HepG2 (cell line): ENCODE measurements around the gene UAP1L1. TPM values are rescaled to one million over a fixed set of nuclear protein-coding genes. Genes with fewer than 3 reads are reported as not detected.
A peak's percentile ranks its signal among the peaks of the same experiment; 100 is the strongest.

Experiments
- AGO1 ChIP-seq: fragments of 200-400 bp; formaldehyde crosslinking; IDR thresholded peaks from 2 replicates; pipeline ENCODE4 v1.6.1; 2017; ENCODE audit warnings: mild to moderate bottlenecking, low read depth, low read length, moderate library complexity; ENCODE audit not compliant: poor library complexity, severe bottlenecking
- BRD4 ChIP-seq: sonication (generic); formaldehyde crosslinking; IDR thresholded peaks from 2 replicates; pipeline ENCODE4 v1.4.0; 2020; ENCODE audit warnings: missing genetic modification reagents
- MEIS1 ChIP-seq: sonication (generic); formaldehyde crosslinking; IDR thresholded peaks from 2 replicates; pipeline ENCODE4 v1.9.0; 2021; ENCODE audit warnings: mild to moderate bottlenecking, missing genetic modification reagents, moderate library complexity, borderline replicate concordance
- SRF ChIP-seq: IDR thresholded peaks from 2 replicates; pipeline ENCODE4 v1.6.1; 2011; ENCODE audit warnings: mild to moderate bottlenecking, low read depth, low read length, moderate library complexity
- TAF15 ChIP-seq: fragments of 200-400 bp; formaldehyde crosslinking; IDR thresholded peaks from one replicate; pipeline ENCODE4 v1.6.1; 2018; ENCODE audit warnings: mild to moderate bottlenecking, low read depth, low read length; ENCODE audit not compliant: poor library complexity, severe bottlenecking
- ZNF7 ChIP-seq: IDR thresholded peaks from 2 replicates; pipeline ENCODE4 v1.6.1; 2016; ENCODE audit warnings: missing biosample characterization, missing genetic modification reagents
- ZNF747 ChIP-seq: sonication (generic); formaldehyde crosslinking; IDR thresholded peaks from 2 replicates; pipeline ENCODE4 v1.8.1; 2023; ENCODE audit warnings: missing genetic modification reagents, mild to moderate bottlenecking, borderline replicate concordance
- ZSCAN31 ChIP-seq: sonication (generic); formaldehyde crosslinking; IDR thresholded peaks from 2 replicates; pipeline ENCODE4 v1.5.0; 2020; ENCODE audit warnings: low read depth, mild to moderate bottlenecking, missing genetic modification reagents
- polyA plus RNA-seq, 8 experiments: library from polyadenylated mRNA; depleted of rRNA in 3 of 8; stranded (reverse) in 7 of 8; unstranded in 1 of 8; fragments of >200 nt; fragmentation: Illumina TruSeq in 4 of 8; extraction: Trizol in 4 of 8; gene quantifications; 2 replicates each; pipeline versions ENCODE4 v1.2.1 to v1.2.3, GENCODE V29; 2011 to 2016; ENCODE audit warnings: low read depth in 4 of 8, missing spikeins in 1 of 8, mixed read lengths in 1 of 8; ENCODE audit not compliant: insufficient read depth in 1 of 8
- total RNA-seq, 5 experiments: library from RNA; depleted of rRNA; stranded (reverse); fragments of >200 nt; fragmentation: Illumina TruSeq; extraction: Trizol; gene quantifications; 2 replicates each; pipeline ENCODE4 v1.2.3, GENCODE V29; 2016; ENCODE audit warnings: low read depth in 1 of 5
- TF ChIP-seq, protein P1 (sequence below): sonication (generic); formaldehyde crosslinking; IDR thresholded peaks from 2 replicates; pipeline ENCODE4 v1.5.1; 2020; ENCODE audit warnings: mild to moderate bottlenecking, missing genetic modification reagents, moderate library complexity
- TF ChIP-seq, protein P2 (sequence below): sonication (generic); formaldehyde crosslinking; IDR thresholded peaks from 2 replicates; pipeline ENCODE4 v1.4.0; 2020; ENCODE audit warnings: missing genetic modification reagents, mild to moderate bottlenecking, borderline replicate concordance
- TF ChIP-seq, protein P3 (sequence below): sonication (generic); formaldehyde crosslinking; IDR thresholded peaks from 2 replicates; pipeline ENCODE4 v1.5.1; 2020; ENCODE audit warnings: missing genetic modification reagents, mild to moderate bottlenecking, borderline replicate concordance

UAP1L1 gene
- total and polyA plus RNA-seq, 2 of the 13 experiments (the other 11 are each of a cell fraction or from before 2014, with no cell fraction given), result 5.4 to 6.4 TPM

DNA sequence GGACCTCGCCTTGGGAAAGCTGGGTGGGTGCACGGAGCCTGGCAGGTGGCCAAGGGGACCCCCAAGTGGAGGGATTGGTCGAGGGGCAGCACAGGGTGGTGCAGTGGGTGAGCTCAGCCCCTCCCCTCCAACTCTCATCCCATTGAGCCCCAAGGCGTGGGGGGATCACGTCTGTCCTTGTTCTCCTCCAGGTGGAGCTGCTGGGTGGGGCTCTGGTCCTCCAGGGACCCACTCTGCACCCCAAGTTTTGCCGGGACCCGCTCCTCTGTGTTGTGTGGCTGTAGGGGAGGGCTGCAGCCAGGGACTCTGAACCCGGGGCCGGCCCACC is 41.8 kb upstream of the UAP1L1 start (continued):
- TF ChIP-seq, protein P1, sequence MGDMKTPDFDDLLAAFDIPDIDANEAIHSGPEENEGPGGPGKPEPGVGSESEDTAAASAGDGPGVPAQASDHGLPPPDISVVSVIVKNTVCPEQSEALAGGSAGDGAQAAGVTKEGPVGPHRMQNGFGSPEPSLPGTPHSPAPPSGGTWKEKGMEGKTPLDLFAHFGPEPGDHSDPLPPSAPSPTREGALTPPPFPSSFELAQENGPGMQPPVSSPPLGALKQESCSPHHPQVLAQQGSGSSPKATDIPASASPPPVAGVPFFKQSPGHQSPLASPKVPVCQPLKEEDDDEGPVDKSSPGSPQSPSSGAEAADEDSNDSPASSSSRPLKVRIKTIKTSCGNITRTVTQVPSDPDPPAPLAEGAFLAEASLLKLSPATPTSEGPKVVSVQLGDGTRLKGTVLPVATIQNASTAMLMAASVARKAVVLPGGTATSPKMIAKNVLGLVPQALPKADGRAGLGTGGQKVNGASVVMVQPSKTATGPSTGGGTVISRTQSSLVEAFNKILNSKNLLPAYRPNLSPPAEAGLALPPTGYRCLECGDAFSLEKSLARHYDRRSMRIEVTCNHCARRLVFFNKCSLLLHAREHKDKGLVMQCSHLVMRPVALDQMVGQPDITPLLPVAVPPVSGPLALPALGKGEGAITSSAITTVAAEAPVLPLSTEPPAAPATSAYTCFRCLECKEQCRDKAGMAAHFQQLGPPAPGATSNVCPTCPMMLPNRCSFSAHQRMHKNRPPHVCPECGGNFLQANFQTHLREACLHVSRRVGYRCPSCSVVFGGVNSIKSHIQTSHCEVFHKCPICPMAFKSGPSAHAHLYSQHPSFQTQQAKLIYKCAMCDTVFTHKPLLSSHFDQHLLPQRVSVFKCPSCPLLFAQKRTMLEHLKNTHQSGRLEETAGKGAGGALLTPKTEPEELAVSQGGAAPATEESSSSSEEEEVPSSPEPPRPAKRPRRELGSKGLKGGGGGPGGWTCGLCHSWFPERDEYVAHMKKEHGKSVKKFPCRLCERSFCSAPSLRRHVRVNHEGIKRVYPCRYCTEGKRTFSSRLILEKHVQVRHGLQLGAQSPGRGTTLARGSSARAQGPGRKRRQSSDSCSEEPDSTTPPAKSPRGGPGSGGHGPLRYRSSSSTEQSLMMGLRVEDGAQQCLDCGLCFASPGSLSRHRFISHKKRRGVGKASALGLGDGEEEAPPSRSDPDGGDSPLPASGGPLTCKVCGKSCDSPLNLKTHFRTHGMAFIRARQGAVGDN, result peak; percentile 51; the same call in 1 of the 2 replicates
- peak; percentile 30; the same call in 1 of the 2 replicates for TF ChIP-seq BRD4 (CRISPR knock-in tag)
- TF ChIP-seq ZNF7 (CRISPR knock-in tag), result no peak
- TF ChIP-seq ZSCAN31, result 0 out of 2 replicates have a peak, but pooled peaks have one; percentile 28
- TF ChIP-seq MEIS1 (CRISPR knock-in tag), result 0 out of 2 replicates have a peak, but pooled peaks have one; percentile 27
- TF ChIP-seq TAF15, result peak; percentile 52
- 0 out of 2 replicates have a peak, but pooled peaks have one; percentile 34 for TF ChIP-seq ZNF747 (CRISPR knock-in tag)
- peak; percentile 0 for TF ChIP-seq AGO1
- TF ChIP-seq, protein P2, sequence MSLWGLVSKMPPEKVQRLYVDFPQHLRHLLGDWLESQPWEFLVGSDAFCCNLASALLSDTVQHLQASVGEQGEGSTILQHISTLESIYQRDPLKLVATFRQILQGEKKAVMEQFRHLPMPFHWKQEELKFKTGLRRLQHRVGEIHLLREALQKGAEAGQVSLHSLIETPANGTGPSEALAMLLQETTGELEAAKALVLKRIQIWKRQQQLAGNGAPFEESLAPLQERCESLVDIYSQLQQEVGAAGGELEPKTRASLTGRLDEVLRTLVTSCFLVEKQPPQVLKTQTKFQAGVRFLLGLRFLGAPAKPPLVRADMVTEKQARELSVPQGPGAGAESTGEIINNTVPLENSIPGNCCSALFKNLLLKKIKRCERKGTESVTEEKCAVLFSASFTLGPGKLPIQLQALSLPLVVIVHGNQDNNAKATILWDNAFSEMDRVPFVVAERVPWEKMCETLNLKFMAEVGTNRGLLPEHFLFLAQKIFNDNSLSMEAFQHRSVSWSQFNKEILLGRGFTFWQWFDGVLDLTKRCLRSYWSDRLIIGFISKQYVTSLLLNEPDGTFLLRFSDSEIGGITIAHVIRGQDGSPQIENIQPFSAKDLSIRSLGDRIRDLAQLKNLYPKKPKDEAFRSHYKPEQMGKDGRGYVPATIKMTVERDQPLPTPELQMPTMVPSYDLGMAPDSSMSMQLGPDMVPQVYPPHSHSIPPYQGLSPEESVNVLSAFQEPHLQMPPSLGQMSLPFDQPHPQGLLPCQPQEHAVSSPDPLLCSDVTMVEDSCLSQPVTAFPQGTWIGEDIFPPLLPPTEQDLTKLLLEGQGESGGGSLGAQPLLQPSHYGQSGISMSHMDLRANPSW, result no peak
- TF ChIP-seq SRF, result no peak
- TF ChIP-seq, protein P3, sequence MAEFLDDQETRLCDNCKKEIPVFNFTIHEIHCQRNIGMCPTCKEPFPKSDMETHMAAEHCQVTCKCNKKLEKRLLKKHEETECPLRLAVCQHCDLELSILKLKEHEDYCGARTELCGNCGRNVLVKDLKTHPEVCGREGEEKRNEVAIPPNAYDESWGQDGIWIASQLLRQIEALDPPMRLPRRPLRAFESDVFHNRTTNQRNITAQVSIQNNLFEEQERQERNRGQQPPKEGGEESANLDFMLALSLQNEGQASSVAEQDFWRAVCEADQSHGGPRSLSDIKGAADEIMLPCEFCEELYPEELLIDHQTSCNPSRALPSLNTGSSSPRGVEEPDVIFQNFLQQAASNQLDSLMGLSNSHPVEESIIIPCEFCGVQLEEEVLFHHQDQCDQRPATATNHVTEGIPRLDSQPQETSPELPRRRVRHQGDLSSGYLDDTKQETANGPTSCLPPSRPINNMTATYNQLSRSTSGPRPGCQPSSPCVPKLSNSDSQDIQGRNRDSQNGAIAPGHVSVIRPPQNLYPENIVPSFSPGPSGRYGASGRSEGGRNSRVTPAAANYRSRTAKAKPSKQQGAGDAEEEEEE (CRISPR knock-in tag), result no peak
- TF ChIP-seq, all 625 proteins: peak for 13
